8988T (cell line): ENCODE results near the gene PRKAR1B.

Source experiments
- DNase-seq: peaks from one replicate; pipeline ENCODE4 v3.0.0; 2011

Gene PRKAR1B

GRCh38 chr7:584122-584465, 143.0 kb downstream of the PRKAR1B start:
- no peak for DNase-seq

- no peak for DNase-seq
Measured at GRCh38 chr7:583410-584121, 143.5 kb downstream of the PRKAR1B start.

DNA sequence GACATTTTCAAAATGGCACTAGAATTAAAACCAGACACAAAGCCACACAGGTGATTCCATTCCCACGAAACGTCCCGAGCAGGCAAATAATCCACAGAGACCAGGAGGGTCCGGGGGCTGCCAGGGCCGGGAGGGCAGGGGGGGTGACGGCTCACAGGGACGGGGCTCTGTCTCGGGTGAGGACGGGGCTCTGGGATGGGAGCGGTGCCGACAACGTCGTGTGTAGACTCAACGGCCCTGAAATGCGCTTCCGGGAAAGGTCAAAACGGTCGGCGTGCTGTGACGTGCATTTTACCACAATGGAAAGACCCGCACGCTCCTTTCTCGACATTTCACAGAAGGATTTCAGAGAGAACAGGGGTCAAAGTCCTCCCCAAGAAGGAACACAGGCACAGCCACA, 144.2 kb downstream of the PRKAR1B start:
- no peak for DNase-seq

- no peak for DNase-seq
Measured at GRCh38 chr7:582081-582835, 144.8 kb downstream of the PRKAR1B start.

GRCh38 chr7:578386-578785, 148.7 kb downstream of the PRKAR1B start:
- no peak for DNase-seq

GRCh38 chr7:577741-578370, 149.2 kb downstream of the PRKAR1B start:
- no peak for DNase-seq

GRCh38 chr7:577278-577665, 149.8 kb downstream of the PRKAR1B start:
- DNase-seq = no peak

GRCh38 chr7:576524-577277, 150.4 kb downstream of the PRKAR1B start:
- no peak for DNase-seq

- no peak for DNase-seq
Measured at GRCh38 chr7:575425-576366, 151.4 kb downstream of the PRKAR1B start.

- DNase-seq = no peak
Measured at GRCh38 chr7:574661-575395, 152.3 kb downstream of the PRKAR1B start.

- DNase-seq = no peak
Measured at GRCh38 chr7:573933-574381, 153.1 kb downstream of the PRKAR1B start.

- DNase-seq = no peak
Measured at GRCh38 chr7:573269-573932, 153.7 kb downstream of the PRKAR1B start.

GRCh38 chr7:572416-573268, 154.4 kb downstream of the PRKAR1B start:
- DNase-seq = no peak

DNA sequence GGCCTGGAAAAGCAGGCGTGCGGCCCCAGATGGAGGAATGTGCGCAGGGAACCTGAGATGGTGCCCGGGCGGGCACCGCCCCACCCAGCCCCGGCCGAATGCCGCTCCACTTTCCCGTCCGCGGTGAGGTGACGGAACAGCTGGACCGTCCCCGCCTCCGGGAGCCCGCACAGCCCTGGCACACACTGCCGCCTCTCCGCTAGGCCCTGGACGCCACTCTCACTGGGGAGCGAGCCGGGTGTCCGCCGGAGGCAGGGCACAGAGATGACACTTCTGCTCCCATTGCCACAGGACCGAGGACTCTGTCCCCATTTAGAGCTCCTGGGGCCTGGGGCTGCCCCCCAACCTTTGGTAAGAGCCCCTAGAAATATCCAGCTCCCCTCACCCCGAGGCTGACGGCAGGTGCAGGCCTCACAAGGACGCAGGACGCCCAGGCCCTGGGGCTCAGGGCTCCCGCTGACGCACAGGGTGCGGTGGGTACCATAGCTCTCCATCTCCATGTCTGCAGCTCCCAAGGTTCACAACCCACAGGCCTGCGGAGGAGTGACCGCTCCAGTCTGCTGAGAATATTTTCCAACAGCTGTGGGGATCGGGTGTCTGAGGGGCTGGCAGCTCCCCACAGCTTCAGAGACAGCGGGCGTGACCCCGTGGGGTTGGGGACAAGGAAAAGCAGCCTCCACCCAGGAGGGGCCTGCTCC, 155.2 kb downstream of the PRKAR1B start:
- no peak for DNase-seq

- no peak for DNase-seq
Measured at GRCh38 chr7:571096-571717, 155.9 kb downstream of the PRKAR1B start.

DNA sequence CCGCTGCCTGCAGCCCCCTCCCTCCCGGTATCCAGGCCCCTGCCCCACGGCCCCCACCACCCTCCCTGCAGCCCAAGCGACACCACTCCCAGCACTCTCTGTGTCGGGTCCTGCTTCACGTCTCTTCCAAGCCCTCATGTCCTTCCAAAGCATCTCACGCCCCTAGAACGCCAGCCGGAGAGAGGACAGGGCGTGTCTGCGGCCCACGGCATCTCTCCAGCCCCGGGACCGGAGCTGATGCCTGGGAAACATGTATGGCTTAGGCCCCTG, 156.3 kb downstream of the PRKAR1B start:
- DNase-seq = no peak

DNA sequence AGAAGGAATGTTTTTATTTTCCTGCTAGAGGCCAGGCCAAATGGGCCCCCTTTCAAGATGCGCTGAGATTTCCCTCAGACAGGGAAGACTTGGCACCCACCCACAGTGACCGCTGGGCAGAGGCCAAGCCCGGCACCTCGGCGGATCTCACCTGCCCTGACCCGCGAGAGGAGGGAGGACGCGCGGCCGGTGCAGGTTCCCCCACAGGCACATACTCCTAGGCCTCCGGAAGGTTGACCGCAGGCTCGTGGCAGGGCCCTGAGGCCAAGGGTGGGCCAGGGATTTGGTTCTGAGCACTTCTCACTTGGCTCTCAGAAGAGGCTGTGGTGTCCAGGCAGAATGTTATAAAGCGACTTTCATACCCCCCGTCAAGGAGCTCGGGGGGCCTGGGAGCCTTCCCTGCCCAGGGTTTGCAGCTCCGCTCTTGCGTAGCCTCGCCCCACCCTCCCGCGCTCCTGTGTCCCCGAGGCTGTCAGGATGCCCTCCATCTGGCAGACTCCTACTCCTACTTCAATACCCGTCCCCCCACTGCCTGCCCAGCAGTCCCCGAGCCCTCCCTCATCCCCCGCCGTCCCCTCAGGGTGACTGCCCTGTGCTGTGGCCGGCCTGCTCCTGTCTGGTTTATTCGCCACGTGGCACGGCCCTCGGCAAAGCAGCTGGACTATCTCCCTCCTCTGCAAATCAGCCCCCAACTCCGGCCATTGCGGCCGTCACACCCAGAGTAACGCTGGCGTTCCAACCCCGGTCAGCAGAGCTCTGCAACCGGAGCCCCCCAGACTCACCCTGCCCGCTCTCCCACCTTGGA, 156.9 kb downstream of the PRKAR1B start:
- DNase-seq = no peak
